ENCODE results near the gene PTBP3. TPM values are rescaled to one million over a fixed set of nuclear protein-coding genes. Genes with fewer than 3 reads are reported as not detected.
"Not testable (repeated sequence)": the region's sequence is repeated elsewhere in the genome, so short reads cannot be mapped to it uniquely, and the experiment has no call there.

PTBP3 gene
- total RNA-seq, 4 donors from 2014 or later = 24.5 to 50.3 (median 39.7) TPM

DNA sequence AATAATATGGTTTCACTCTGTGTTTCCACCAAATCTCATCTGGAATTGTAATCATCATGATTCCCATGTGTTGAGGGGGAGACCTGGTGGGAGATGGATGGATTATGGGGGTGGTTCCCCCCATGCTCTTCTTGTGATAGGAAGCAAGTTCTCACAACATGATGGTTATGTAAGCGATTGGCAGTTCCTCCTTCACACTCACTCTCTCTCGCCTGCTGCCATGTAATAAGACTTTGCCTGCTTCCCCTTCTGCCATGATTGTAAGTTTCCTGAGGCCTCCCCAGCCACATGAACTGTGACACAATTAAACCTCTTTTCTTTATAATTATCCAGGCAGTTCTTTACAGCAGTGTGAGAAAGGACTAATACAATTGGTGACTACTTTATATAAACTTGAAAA is 48.4 kb downstream of the PTBP3 start:
- DNase-seq (ENCODE audit: low spot score) (no peak), ATAC-seq (ENCODE audit: low FRiP score) (no peak)
- TF ChIP-seq, protein P1, sequence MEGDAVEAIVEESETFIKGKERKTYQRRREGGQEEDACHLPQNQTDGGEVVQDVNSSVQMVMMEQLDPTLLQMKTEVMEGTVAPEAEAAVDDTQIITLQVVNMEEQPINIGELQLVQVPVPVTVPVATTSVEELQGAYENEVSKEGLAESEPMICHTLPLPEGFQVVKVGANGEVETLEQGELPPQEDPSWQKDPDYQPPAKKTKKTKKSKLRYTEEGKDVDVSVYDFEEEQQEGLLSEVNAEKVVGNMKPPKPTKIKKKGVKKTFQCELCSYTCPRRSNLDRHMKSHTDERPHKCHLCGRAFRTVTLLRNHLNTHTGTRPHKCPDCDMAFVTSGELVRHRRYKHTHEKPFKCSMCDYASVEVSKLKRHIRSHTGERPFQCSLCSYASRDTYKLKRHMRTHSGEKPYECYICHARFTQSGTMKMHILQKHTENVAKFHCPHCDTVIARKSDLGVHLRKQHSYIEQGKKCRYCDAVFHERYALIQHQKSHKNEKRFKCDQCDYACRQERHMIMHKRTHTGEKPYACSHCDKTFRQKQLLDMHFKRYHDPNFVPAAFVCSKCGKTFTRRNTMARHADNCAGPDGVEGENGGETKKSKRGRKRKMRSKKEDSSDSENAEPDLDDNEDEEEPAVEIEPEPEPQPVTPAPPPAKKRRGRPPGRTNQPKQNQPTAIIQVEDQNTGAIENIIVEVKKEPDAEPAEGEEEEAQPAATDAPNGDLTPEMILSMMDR (IDR thresholded peaks at IDR 0.05) = no peak

DNA sequence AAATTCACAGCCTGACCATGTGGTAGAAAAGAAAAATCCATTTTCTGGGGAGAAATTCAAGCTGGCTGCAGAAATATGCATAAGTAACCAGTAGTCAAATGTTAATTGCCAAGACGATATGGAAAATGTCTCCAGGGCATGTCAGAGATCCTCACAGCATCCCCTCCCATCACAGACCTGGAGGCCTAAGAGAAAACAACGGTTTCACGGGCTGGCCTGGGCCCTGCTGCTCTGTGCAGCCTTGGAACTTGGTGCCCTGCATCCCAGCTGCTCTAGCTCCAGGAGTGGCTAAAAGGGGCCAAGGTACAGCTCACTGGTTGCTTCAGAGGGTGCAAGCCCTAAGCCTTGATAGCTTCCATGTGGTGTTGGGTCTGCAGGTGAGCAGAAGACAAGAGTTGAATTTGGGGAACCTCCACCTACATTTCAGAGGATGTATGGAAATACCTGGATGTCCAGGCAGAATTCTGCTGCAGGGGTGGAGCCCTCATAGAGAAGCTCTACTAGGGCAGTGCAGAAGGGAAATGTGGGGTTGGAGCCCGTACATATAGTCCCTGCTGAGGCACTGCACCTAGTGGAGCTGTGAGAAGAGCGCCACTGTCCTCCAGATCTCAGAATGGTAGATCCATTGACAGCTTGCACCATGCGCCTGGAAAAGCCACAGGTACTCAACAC is 49.7 kb downstream of the PTBP3 start:
- no peak for DNase-seq (ENCODE audit: low spot score)
- TF ChIP-seq, protein P1 (IDR thresholded peaks at IDR 0.05) = no peak
- ATAC-seq (ENCODE audit: low FRiP score) = no peak

GRCh38 chr9:112282841-112283240 is 50.6 kb downstream of the PTBP3 start:
- ATAC-seq (ENCODE audit: low FRiP score); DNase-seq (ENCODE audit: low spot score): not testable (repeated sequence)

DNA sequence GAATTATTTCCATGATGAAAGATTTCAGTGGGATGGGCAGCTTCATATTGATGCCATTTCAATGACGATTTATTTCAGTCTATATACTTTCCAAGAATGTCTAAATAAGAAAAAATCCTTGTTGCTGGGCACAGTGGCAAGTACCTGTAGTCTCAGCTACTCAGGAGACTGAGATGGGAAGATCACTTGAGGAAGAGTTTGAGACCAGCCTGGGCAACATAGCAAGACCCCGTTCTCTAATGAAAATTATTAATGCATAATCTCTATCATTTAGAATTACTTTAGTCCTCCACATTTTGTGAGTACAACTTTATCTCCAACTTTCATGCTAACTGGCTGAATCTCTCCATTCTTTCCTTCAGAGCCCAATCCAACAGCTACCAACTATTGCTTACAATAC is 52.5 kb downstream of the PTBP3 start:
- DNase-seq (ENCODE audit: low spot score) (no peak), ATAC-seq (ENCODE audit: low FRiP score) (no peak)
- TF ChIP-seq, protein P1 (IDR thresholded peaks at IDR 0.05) = no peak

- TF ChIP-seq, protein P1 (IDR thresholded peaks at IDR 0.05) = no peak
- DNase-seq (ENCODE audit: low spot score) (no peak), ATAC-seq (ENCODE audit: low FRiP score) (no peak)
Measured at GRCh38 chr9:112279501-112279900, 53.9 kb downstream of the PTBP3 start.

GRCh38 chr9:112278152-112278551 is 55.3 kb downstream of the PTBP3 start:
- DNase-seq (ENCODE audit: low spot score) (no peak), ATAC-seq (ENCODE audit: low FRiP score) (no peak)
- TF ChIP-seq, protein P1 (IDR thresholded peaks at IDR 0.05) = no peak

DNA sequence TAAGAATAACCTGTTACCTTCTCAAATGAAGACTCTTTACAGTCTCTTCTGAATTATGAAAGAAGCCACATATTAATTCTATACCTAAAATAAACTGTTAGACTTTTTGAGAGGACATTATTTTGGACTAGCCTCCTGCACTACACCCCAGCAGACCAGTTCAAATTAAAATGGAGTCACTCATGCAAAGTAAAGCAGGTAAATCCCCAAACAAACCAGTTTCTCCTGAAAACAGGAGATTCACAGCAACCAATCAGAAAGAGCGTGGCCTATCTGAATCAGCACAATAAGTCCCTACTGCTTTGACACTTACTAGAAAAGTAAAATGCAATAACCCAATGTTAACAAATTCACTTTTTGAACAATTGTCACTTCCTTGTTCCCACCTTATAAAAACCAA is 58.8 kb downstream of the PTBP3 start:
- TF ChIP-seq, protein P1 (IDR thresholded peaks at IDR 0.05) = no peak
- DNase-seq (ENCODE audit: low spot score) = no peak
- ATAC-seq (ENCODE audit: low FRiP score) = no peak

All from omental fat pad (tissue), 4 donors.